Measurements from ENCODE around the gene MYO7B.

The MYO7B gene

GRCh38 chr2:127661949-127662510 lies 126.5 kb downstream of the MYO7B start:
- Histone ChIP-seq H2BK5ac (ENCODE audit: low read depth, low read length, poor library complexity, severe bottlenecking) (no peak overlapping the region), H3K27ac (ENCODE audit: low read length, poor library complexity, severe bottlenecking) (no peak overlapping the region), H3K23ac (ENCODE audit: low read length in 2 of 2) (no peak overlapping the region), H3K18ac (ENCODE audit: low read depth in 1 of 2, low read length in 2 of 2) (peak overlapping the region; percentile 63 to 67), H2AFZ (ENCODE audit: low read depth, low read length) (no peak overlapping the region), H2BK12ac (ENCODE audit: low read length in 2 of 2) (peak overlapping the region; percentile 9 to 76), H3K9me3 (ENCODE audit: control insufficient read depth, low read length) (no peaks in the 10 kb centered on the region), H3K4me2 (ENCODE audit: low read length, poor library complexity, severe bottlenecking) (no peak overlapping the region), H3K14ac (ENCODE audit: low read length in 2 of 2) (peak overlapping the region in 1 of 2 experiments; percentile 58), H3K79me1 (replicated peaks; ENCODE audit: low read length, poor library complexity, severe bottlenecking) (peaks cover 14% of the 10 kb centered on the region), H4K91ac (ENCODE audit: low read length) (peak overlapping the region; percentile 75), H2BK15ac (ENCODE audit: low read depth, poor library complexity, severe bottlenecking) (no peak overlapping the region), H3K9ac (ENCODE audit: low read length) (peak overlapping the region; percentile 45), H2BK120ac (ENCODE audit: low read depth, low read length) (no peak overlapping the region), H3K36me3 (ENCODE audit: control insufficient read depth in 1 of 2, insufficient read depth in 2 of 2, low read depth in 1 of 2, low read length in 2 of 2) (peaks cover 0 to 15% of the 10 kb centered on the region in 2 experiments), H3K27me3 (ENCODE audit: control insufficient read depth in 1 of 2, insufficient read depth in 1 of 2, low read length in 2 of 2) (peaks cover 12 to 32% of the 10 kb centered on the region in 2 experiments), H2AK5ac (ENCODE audit: low read length, severe bottlenecking) (no peak overlapping the region), H4K8ac (ENCODE audit: low read length) (peak overlapping the region; percentile 12), H3K4me1 (ENCODE audit: control insufficient read depth, insufficient read depth, low read depth, low read length) (peaks cover 25% of the 10 kb centered on the region), H3K4me3 (ENCODE audit: insufficient read depth in 1 of 2, low read depth in 1 of 2, low read length in 2 of 2) (no peak overlapping the region), H3K4ac (ENCODE audit: low read depth in 1 of 2, low read length in 2 of 2) (peak overlapping the region; percentile 57 to 70)
- 65% methylated on average over 9 of the region's 9 CpGs for WGBS
- DNase-seq = peak; percentile 38

GRCh38 chr2:127662937-127663565 lies 127.6 kb downstream of the MYO7B start:
- DNase-seq = no peak
- peak overlapping the region; percentile 5 to 76 for H3K18ac ChIP-seq (ENCODE audit: low read depth in 1 of 2, low read length in 2 of 2)
- peaks cover 12 to 32% of the 10 kb centered on the region in 2 experiments for H3K27me3 ChIP-seq (ENCODE audit: control insufficient read depth in 1 of 2, insufficient read depth in 1 of 2, low read length in 2 of 2)
- no peak overlapping the region for H3K9ac ChIP-seq (ENCODE audit: low read length)
- H3K9me3 ChIP-seq (ENCODE audit: control insufficient read depth, low read length) = peaks cover 3% of the 10 kb centered on the region
- peaks cover 25% of the 10 kb centered on the region for H3K4me1 ChIP-seq (ENCODE audit: control insufficient read depth, insufficient read depth, low read depth, low read length)
- H2BK5ac ChIP-seq (ENCODE audit: low read depth, low read length, poor library complexity, severe bottlenecking) = no peak overlapping the region
- H2BK12ac ChIP-seq (ENCODE audit: low read length in 2 of 2) = peak overlapping the region; percentile 63 to 74
- H3K4ac ChIP-seq (ENCODE audit: low read depth in 1 of 2, low read length in 2 of 2) = peak overlapping the region; percentile 15 to 17
- no peak overlapping the region for H3K4me3 ChIP-seq (ENCODE audit: insufficient read depth in 1 of 2, low read depth in 1 of 2, low read length in 2 of 2)
- peak overlapping the region; percentile 73 for H4K91ac ChIP-seq (ENCODE audit: low read length)
- H3K4me2 ChIP-seq (ENCODE audit: low read length, poor library complexity, severe bottlenecking) = no peak overlapping the region
- H3K23ac ChIP-seq (ENCODE audit: low read length in 2 of 2) = peak overlapping the region in 1 of 2 experiments; percentile 35
- H2AK5ac ChIP-seq (ENCODE audit: low read length, severe bottlenecking) = no peak overlapping the region
- H4K8ac ChIP-seq (ENCODE audit: low read length) = peak overlapping the region; percentile 78
- no peak overlapping the region for H3K27ac ChIP-seq (ENCODE audit: low read length, poor library complexity, severe bottlenecking)
- H2BK15ac ChIP-seq (ENCODE audit: low read depth, poor library complexity, severe bottlenecking) = peak overlapping the region; percentile 32
- H3K36me3 ChIP-seq (ENCODE audit: control insufficient read depth in 1 of 2, insufficient read depth in 2 of 2, low read depth in 1 of 2, low read length in 2 of 2) = peaks cover 0 to 11% of the 10 kb centered on the region in 2 experiments
- H3K79me1 ChIP-seq (replicated peaks; ENCODE audit: low read length, poor library complexity, severe bottlenecking) = peaks cover 14% of the 10 kb centered on the region
- H2BK120ac ChIP-seq (ENCODE audit: low read depth, low read length) = no peak overlapping the region
- peak overlapping the region in 1 of 2 experiments; percentile 85 for H3K14ac ChIP-seq (ENCODE audit: low read length in 2 of 2)
- WGBS = 86% methylated on average over 9 of the region's 9 CpGs
- no peak overlapping the region for H2AFZ ChIP-seq (ENCODE audit: low read depth, low read length)

GRCh38 chr2:127663566-127664064 lies 128.1 kb downstream of the MYO7B start:
- peaks cover 12 to 32% of the 10 kb centered on the region in 2 experiments for H3K27me3 ChIP-seq (ENCODE audit: control insufficient read depth in 1 of 2, insufficient read depth in 1 of 2, low read length in 2 of 2)
- H2BK120ac ChIP-seq (ENCODE audit: low read depth, low read length) = no peak overlapping the region
- peak overlapping the region in 1 of 2 experiments; percentile 17 for H2BK12ac ChIP-seq (ENCODE audit: low read length in 2 of 2)
- H3K18ac ChIP-seq (ENCODE audit: low read depth in 1 of 2, low read length in 2 of 2) = peak overlapping the region in 1 of 2 experiments; percentile 19
- H2BK5ac ChIP-seq (ENCODE audit: low read depth, low read length, poor library complexity, severe bottlenecking) = no peak overlapping the region
- H3K23ac ChIP-seq (ENCODE audit: low read length in 2 of 2) = no peak overlapping the region
- H4K8ac ChIP-seq (ENCODE audit: low read length) = peak overlapping the region; percentile 32
- H3K9ac ChIP-seq (ENCODE audit: low read length) = no peak overlapping the region
- H2AFZ ChIP-seq (ENCODE audit: low read depth, low read length) = no peak overlapping the region
- H3K4me3 ChIP-seq (ENCODE audit: insufficient read depth in 1 of 2, low read depth in 1 of 2, low read length in 2 of 2) = no peak overlapping the region
- peaks cover 0 to 11% of the 10 kb centered on the region in 2 experiments for H3K36me3 ChIP-seq (ENCODE audit: control insufficient read depth in 1 of 2, insufficient read depth in 2 of 2, low read depth in 1 of 2, low read length in 2 of 2)
- H3K4me2 ChIP-seq (ENCODE audit: low read length, poor library complexity, severe bottlenecking) = no peak overlapping the region
- peak overlapping the region; percentile 36 for H4K91ac ChIP-seq (ENCODE audit: low read length)
- WGBS = 89% methylated on average over 5 of the region's 6 CpGs
- H3K79me1 ChIP-seq (replicated peaks; ENCODE audit: low read length, poor library complexity, severe bottlenecking) = peaks cover 14% of the 10 kb centered on the region
- H3K14ac ChIP-seq (ENCODE audit: low read length in 2 of 2) = no peak overlapping the region
- H3K9me3 ChIP-seq (ENCODE audit: control insufficient read depth, low read length) = peaks cover 3% of the 10 kb centered on the region
- H2BK15ac ChIP-seq (ENCODE audit: low read depth, poor library complexity, severe bottlenecking) = no peak overlapping the region
- H3K4ac ChIP-seq (ENCODE audit: low read depth in 1 of 2, low read length in 2 of 2) = no peak overlapping the region
- H3K27ac ChIP-seq (ENCODE audit: low read length, poor library complexity, severe bottlenecking) = no peak overlapping the region
- peaks cover 25% of the 10 kb centered on the region for H3K4me1 ChIP-seq (ENCODE audit: control insufficient read depth, insufficient read depth, low read depth, low read length)
- H2AK5ac ChIP-seq (ENCODE audit: low read length, severe bottlenecking) = no peak overlapping the region
- no peak for DNase-seq

All from mesenchymal stem cell (in vitro differentiated cells and primary cell).